DMS53 treated with DMSO at 0.1 percent for 48 hours (cell line): ENCODE measurements around the gene SPINK4.

ENCODE experiments used
- DNase-seq: peaks from one replicate; lab custom pipeline; 2025; ENCODE audit not compliant: unreplicated experiment; lab: John Stamatoyannopoulos, UW

SPINK4 gene

DNA sequence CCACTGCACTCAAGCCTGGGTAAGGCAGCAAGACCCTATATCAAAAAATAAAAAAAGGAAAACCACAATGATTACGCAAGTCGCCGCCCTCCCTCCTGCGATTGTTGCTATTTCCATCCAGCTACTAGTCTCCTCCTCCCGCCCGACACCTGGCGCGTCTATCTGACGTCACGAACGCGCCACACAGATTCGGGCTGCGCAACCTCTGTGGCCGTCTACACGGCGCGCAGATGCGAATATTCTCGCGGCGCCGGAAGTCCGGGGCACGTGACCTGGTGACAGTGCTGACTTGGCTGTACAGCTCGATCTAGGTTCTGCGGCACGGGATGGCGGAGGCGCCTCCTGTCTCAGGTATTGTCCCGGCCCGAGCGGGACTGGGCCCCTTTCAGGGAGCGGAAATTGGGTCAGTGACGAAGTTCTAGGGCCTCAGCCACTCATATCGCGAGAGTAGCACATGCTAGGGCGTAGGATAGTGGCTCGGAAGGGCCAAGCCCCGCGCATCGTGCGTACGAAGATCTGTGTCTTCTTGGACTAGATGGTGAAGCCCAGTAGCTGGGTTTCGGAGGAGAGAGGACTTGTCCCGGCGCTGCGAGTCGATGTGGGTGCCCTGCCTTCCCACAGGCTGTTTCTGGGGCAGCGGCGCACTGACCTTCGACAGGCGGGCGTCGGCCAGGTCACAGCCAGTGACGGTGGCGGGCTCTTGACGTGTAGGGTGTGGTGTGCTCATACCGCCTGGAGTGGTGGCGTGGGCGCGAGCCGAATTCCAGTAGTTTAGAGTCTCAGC is 50.5 kb downstream of the SPINK4 start, which contains the start of gene NFX1:
TSS of gene NFX1 (plus strand) at position 270 of the 784 bp plus-strand sequence. CDS start at position 327, 57 bp downstream.
- peak; percentile 93 for DNase-seq

DNA sequence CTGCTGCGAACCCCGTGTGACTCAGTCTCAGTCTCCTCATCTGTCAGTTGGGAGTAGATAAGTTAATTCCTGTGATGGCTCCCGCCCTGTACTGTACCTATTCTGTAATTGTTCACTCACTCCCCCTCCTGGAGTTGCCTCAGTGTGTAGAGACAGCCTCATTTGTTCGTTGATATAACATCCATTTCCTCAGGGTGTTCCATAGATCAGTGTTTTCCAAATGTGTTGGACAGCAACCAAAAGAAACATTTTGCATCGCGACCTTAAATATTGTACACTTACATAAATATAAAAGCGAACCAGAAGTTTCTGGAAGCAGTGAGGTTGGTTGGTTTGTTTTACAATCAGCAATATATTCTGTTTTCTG is 51.0 kb downstream of the SPINK4 start:
- DNase-seq, result no peak

DNA sequence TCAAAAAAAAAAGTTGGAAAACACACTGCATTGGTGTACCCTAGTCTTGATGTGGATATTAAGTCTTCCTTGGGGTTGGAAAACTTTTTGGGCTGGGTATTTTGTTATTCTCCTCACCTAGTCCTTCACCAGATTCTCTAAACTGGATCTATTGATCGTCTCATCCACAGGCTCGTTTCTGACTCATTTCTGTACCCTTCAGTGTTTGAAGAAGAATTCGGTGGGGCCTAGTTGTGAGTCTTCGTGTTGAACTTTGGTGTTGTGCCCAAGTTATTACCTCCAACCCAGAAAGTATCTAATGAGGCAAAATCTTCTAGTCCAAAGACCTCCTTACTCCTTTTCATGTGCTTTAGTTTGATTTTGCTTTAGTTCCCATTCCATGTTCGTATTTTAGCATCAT is 51.9 kb downstream of the SPINK4 start:
- no peak for DNase-seq

DNA sequence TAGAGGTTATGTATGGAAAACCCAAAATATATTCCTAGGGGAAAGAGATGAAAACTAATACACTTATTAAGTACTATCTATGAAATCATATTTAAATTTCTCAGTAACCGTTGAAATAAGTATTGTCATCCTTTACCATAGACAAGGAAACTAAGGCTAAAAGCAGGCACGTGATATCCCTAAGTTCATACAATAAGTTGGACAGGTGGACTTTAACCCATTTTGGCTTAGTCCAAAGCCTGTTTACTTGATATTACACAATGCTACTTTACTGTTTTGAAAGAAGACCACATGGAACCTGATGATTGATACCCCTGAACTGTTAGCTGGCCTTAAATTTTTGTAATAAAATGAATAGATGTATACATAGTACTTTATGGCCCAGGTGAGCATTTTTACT is 53.8 kb downstream of the SPINK4 start:
- no peak for DNase-seq

DNA sequence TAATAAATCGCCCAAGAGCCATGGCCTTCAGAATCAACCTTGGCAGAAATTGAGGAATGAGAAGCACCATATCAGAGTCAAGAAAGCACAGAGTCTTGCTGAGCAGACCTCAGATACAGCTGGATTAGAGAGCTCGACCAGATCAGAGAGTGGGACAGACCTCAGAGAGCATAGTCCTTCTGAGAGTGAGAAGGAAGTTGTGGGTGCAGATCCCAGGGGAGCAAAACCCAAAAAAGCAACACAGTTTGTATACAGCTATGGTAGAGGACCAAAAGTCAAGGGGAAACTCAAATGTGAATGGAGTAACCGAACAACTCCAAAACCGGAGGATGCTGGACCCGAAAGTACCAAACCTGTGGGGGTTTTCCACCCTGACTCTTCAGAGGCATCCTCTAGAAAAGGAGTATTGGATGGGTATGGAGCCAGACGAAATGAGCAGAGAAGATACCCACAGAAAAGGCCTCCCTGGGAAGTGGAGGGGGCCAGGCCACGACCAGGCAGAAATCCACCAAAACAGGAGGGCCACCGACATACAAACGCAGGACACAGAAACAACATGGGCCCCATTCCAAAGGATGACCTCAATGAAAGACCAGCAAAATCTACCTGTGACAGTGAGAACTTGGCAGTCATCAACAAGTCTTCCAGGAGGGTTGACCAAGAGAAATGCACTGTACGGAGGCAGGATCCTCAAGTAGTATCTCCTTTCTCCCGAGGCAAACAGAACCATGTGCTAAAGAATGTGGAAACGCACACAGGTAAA is 54.9 kb downstream of the SPINK4 start:
- DNase-seq, result no peak

DNA sequence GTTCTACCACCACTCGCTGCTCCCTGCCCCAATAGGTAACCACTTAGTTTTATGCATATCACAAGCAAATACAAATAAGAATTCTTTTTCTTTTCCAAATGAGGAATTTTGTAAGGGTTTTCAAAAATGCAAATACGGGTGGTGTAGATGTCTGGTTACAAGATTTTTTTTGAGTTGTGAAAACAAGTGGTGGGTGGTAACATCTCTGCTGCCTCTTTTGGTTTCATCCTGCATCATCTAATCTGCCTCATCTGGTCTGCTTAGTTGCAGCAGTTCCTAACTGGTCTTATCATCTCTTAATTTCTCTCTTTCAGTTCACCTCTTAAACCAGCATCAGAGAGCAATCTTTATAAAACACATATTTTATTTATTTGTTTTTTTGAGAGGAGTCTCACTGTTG is 55.6 kb downstream of the SPINK4 start:
- DNase-seq, result no peak

DNA sequence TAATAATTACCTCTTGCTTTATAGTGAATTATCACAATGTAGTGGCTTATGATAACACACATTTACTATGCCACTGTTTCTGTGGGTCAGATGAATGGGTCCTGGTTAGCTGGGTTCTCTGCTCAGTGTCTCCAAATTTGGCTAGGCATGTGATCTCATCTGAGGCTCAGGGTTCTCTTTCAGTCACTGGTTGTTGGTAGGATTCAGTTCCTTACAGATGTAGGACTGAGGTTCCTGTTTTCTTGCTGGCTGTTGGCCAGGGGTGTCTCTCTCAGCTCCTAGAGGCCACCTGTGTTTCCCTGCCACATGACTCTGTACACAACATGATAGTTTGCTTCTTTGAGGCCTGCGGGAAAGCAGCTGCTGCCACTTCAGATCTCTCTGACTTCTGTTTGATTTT is 57.5 kb downstream of the SPINK4 start:
- peak; percentile 89 for DNase-seq
